IPS DF 6.9 (cell line): ENCODE measurements around the gene FAM234B.

Experiments used
- DNase-seq: peaks from one replicate; pipeline ENCODE4 v3.0.0-alpha.2; 2013; ENCODE audit warnings: low read depth, low spot score
- H3K27ac ChIP-seq: one replicate; pipeline ENCODE4 v1.5.1; 2013; ENCODE audit warnings: low read length, control low read depth
- H3K27me3 ChIP-seq: 2 replicates; pipeline ENCODE4 v1.6.1; 2013; ENCODE audit warnings: mild to moderate bottlenecking, low read length; ENCODE audit not compliant: control insufficient read depth, insufficient read depth
- H3K36me3 ChIP-seq: 2 replicates; pipeline ENCODE4 v1.6.1; 2013; ENCODE audit warnings: low read length; ENCODE audit not compliant: control insufficient read depth, insufficient read depth
- H3K4me1 ChIP-seq: 2 replicates; pipeline ENCODE4 v1.6.1; 2013; ENCODE audit warnings: low read length; ENCODE audit not compliant: control insufficient read depth, insufficient read depth
- H3K4me3 ChIP-seq: 2 replicates; pipeline ENCODE4 v1.5.1; 2013; ENCODE audit warnings: mild to moderate bottlenecking, low read length
- H3K9me3 ChIP-seq: 2 replicates; pipeline ENCODE4 v1.6.1; 2013; ENCODE audit warnings: low read length, inconsistent platforms; ENCODE audit not compliant: control insufficient read depth, insufficient read depth
- WGBS: extraction: QIAGEN DNeasy Blood & Tissue Kit; methylation state at CpG from one replicate; pipeline ENCODE4 v1.1.7; 2013; ENCODE audit warnings: mixed read lengths, missing lambda C conversion rate; ENCODE audit not compliant: insufficient read length, insufficient coverage; 5-methylcytosine and 5-hydroxymethylcytosine counted together

FAM234B gene

DNA sequence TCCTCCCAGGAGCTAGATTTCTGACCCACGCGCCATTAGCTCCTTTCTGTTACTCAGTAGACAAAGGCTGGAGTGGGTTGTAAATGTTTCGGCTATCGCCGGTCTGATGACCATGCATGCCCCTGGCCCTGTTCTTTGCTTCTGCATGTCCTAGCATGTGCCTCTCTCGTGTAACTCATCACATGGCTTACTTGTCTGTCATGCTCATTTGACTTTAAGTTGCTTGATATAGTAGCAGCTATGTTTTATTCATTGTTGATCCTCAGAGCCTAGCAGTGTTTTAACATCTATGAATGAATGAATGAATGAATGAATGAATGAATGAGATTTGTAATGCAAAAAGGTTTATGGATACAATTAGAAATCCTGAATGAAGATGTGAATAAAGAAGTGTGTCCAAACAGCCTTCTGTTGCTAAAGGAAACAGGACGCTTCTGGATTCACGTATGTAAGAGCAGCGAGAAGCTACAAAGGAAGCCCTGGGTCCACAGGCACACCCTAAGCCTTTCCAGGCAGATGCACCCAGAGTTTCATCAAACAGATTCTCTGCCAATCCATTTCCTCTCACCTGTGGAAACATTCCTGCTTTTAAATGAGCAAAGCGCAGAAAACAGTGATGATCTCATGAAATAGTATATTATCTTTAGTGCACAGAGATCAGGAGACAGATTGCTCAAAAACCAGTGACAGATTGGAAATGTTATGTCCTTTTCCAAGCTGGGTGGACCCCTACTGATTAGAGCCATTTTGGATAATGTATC is 55.8 kb downstream of the FAM234B start:
- H3K4me3 ChIP-seq, result no peak overlapping the region
- H3K9me3 ChIP-seq, result no peaks in the 10 kb centered on the region
- no peaks in the 10 kb centered on the region for H3K27me3 ChIP-seq
- no peak for DNase-seq
- peaks cover 6% of the 10 kb centered on the region; the same call in 1 of the 2 replicates for H3K4me1 ChIP-seq
- H3K27ac ChIP-seq, result no peak overlapping the region
- H3K36me3 ChIP-seq, result no peaks in the 10 kb centered on the region
- WGBS, result no CpG with 5 or more reads among the region's 10 CpGs

DNA sequence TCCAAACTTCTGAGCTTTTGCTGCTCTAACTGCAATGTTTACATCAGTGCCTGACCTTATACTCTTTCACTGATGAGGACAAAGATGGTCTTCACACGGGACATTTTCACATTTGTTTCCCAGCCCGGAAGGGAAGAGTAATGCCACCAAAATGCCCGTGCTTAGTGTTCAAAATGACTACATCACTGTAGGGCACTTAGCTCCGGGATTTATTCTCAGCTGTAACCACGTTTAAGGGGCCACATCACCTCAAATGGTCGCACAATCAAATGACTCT is 56.4 kb downstream of the FAM234B start:
- no peak for DNase-seq
- peak overlapping the region; percentile 66; the same call in 1 of the 2 replicates for H3K4me3 ChIP-seq
- no peak overlapping the region for H3K27ac ChIP-seq
- H3K36me3 ChIP-seq, result no peaks in the 10 kb centered on the region
- H3K27me3 ChIP-seq, result no peaks in the 10 kb centered on the region
- H3K9me3 ChIP-seq, result no peaks in the 10 kb centered on the region
- WGBS, result no CpG with 5 or more reads among the region's 6 CpGs
- peaks cover 6% of the 10 kb centered on the region; the same call in 1 of the 2 replicates for H3K4me1 ChIP-seq

DNA sequence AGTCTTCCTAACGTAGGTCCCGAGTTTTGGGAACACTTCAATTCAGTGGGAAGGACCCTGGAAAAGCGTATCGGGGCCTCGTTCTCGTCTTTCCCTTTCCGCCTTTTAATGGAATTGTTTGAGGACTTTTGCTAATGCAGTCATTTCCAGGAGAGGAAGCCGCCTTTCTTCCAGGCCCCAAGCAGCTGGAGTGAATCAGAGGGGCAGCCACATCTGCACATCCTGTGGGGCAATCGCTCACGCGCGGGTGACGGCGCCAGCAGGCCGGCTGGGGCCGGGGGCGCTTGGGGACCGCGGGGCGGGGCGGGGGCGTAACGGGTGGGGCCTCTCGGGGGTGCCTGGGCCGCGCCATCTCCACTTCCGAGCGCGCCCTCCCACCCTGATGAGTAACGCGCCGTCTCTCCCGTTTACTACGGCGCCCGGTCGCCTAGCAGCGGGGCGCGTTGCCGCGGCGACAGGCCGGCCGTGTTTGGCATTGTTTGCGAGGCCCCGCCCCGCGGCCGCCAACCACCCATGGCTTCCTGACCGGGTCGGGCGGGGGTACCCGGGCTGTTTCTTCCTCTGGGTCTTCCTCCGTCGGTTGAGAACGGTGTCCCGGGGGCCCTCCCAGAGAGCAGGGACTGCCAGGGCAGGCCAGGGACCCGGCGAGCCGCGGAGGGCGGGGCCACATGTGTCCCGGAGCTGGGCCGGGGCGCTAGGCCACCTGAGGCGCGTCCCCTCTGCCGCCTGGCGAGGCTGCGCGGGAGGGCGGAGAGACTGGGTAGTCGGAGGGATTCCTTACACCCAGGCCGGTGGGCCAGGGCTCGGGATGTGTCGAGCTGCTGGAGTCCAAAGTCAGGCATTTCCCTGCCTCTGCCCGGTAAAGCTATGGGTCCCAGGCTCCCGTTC is 56.9 kb downstream of the FAM234B start:
- no peaks in the 10 kb centered on the region for H3K36me3 ChIP-seq
- H3K4me1 ChIP-seq, result peaks cover 6% of the 10 kb centered on the region; the same call in 1 of the 2 replicates
- H3K27me3 ChIP-seq, result no peaks in the 10 kb centered on the region
- no peak overlapping the region for H3K27ac ChIP-seq
- DNase-seq, result no peak
- peak overlapping the region; percentile 66; the same call in 1 of the 2 replicates for H3K4me3 ChIP-seq
- no CpG with 5 or more reads among the region's 79 CpGs for WGBS
- H3K9me3 ChIP-seq, result no peaks in the 10 kb centered on the region

DNA sequence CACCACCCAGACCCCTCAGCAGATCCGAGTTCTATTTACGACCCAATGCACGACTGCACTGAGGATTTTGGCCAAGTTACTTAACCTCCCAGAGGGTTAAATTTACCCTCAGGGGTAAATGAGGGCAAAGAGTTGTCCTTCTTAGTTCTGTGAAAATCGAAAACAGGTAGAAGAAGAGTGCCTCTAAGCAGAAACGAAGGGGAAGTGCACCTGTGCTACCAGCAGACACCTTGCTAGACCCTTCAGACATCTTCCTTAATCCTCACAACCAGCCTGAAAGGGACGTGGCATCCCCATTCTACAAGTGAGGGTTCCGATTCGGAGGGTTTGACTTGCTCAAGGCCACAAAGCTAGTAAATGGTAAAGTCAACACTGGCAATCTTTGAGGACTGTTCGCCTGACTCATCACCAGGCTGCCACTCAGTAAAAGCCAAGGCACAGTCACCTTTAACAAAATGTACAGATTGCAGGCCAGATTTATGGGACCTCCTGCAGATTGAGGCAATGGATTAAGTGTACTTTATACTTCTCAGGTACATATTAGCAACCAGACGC is 57.7 kb downstream of the FAM234B start:
- peak overlapping the region; percentile 66; the same call in 1 of the 2 replicates for H3K4me3 ChIP-seq
- no peak overlapping the region for H3K27ac ChIP-seq
- WGBS, result no CpG with 5 or more reads among the region's 10 CpGs
- DNase-seq, result no peak
- H3K9me3 ChIP-seq, result no peaks in the 10 kb centered on the region
- no peaks in the 10 kb centered on the region for H3K27me3 ChIP-seq
- peaks cover 6% of the 10 kb centered on the region; the same call in 1 of the 2 replicates for H3K4me1 ChIP-seq
- no peaks in the 10 kb centered on the region for H3K36me3 ChIP-seq

DNA sequence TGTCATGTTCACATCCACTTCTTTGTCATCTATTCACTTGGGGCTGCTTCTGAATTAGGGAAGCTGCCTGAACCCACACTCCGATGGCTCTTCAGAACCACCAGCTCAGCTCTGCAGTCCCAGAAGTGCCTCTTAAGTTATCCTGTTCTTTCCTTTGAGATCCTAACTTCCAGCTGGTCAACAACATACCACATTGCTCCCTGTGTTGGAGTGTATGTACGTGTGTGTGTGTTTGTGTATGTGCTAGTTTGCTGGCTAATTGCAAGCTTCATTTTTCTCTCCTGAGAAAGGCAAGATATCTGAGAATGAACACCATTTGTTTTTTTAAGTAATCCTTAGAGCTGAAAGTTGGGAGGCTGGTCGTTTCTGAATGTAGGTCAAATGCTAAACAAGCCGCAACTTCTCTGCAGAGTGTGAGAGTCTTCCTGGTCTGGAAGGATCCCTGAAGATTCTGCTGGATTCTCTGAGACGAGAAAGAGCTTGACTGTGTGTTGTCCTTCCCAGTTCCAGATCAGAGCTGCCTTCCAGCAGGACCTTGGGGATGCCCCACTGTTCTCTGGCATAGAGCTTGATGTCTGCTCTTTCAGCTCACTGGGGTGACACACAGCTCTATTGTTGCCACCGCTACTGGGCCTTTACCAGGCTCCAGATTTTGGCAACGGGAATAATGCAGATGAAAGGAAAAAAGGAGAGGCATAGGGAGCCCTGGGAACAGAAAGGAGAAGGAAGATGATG is 58.4 kb downstream of the FAM234B start:
- no peaks in the 10 kb centered on the region for H3K36me3 ChIP-seq
- H3K4me3 ChIP-seq, result no peak overlapping the region
- no peaks in the 10 kb centered on the region for H3K9me3 ChIP-seq
- no peak for DNase-seq
- peaks cover 6% of the 10 kb centered on the region; the same call in 1 of the 2 replicates for H3K4me1 ChIP-seq
- no peaks in the 10 kb centered on the region for H3K27me3 ChIP-seq
- no CpG with 5 or more reads among the region's 7 CpGs for WGBS
- H3K27ac ChIP-seq, result no peak overlapping the region

DNA sequence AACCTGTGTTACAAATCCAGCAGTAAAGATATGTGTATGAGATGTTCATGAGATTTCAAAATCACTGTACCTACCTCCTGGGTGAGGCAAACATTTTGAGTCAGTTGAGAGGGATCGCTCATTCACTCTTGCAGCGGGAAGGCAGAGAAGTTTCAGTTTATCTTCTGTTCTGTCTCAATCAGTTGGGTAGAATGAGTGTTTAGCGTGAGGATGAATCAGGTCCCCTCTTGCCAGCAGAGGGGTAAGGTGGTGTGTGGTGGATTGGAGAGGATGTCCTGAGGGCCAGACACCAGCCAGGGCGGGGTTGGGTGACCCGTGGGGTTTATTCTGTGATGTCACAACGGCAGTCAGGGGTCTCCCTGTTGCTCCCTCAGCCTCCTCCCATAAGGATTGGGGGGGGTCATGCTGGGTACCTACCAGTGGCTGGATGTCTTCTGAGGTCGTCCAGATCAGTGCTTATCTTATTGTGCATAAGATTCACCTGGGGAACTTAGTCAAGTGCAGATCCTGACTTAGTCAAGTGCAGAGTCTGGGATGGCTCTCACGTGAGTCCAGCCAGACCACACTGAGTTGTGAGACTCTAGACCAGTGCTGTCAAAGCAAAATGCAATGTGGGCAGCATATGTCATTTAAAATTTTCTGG is 59.3 kb downstream of the FAM234B start, which contains the start of gene GSG1:
GSG1 (minus strand) TSS at position 277 of the 643 bp plus-strand sequence; CDS start at position 122, 155 bp downstream.
- H3K9me3 ChIP-seq, result no peaks in the 10 kb centered on the region
- no peaks in the 10 kb centered on the region for H3K27me3 ChIP-seq
- no peak within 1 kb of the TSS for H3K4me3 ChIP-seq

DNA sequence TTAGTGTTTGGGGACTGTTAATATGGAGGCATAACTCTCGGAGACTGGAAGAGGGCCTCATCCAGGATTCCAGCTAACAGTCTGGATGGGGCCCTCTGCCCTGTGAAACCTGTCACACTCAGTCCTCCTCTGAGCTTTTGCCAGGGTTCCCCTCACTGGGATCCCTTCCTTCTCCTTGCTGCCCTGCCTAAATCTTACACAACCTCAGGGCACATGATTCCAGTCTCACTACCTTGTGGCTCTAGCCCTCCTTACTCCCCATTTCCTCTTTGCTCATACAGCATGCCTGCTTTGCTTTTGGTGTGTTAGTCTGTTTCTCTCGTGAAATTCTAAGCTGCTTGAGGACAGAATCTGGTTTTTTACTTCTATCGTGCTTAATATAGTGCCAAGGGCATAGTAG is 60.2 kb downstream of the FAM234B start:
- H3K4me3 ChIP-seq, result no peak overlapping the region
- peaks cover 5% of the 10 kb centered on the region; the same call in 1 of the 2 replicates for H3K4me1 ChIP-seq
- H3K27ac ChIP-seq, result no peak overlapping the region
- H3K9me3 ChIP-seq, result no peaks in the 10 kb centered on the region
- DNase-seq, result no peak
- no peaks in the 10 kb centered on the region for H3K27me3 ChIP-seq
- no peaks in the 10 kb centered on the region for H3K36me3 ChIP-seq
- WGBS, result no CpG with 5 or more reads among the region's 3 CpGs

More for the DNA sequence above, 59.3 kb downstream of the FAM234B start, which contains the start of gene GSG1:
- WGBS, result no CpG with 5 or more reads among the region's 8 CpGs
- no peaks in the 10 kb centered on the region for H3K36me3 ChIP-seq
- H3K27ac ChIP-seq, result no peak within 1 kb of the TSS
- peaks cover 5% of the 10 kb centered on the region; the same call in 1 of the 2 replicates for H3K4me1 ChIP-seq
- no peak for DNase-seq

DNA sequence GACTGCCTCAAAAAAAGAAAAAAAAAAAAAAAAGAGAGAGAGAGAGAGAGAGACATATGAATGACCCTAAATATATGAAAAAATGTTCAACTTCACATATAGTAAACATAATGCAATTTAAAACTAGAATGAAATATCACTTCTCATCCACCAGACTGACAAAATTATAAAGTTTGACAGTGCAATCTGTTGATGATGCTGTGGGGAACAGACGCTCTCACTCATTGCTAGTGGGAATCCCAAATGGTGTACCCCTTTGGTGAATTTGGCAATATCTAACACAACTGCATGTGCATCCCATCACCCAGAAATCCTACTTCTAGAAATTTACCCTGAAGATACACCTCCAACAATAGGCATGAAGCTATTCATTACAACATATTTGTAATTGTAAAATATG is 61.6 kb downstream of the FAM234B start:
- Histone ChIP-seq H3K27ac (no peak overlapping the region), H3K4me1 (peaks cover 1% of the 10 kb centered on the region; the same call in 1 of the 2 replicates), H3K36me3 (no peaks in the 10 kb centered on the region), H3K9me3 (no peaks in the 10 kb centered on the region), H3K27me3 (no peaks in the 10 kb centered on the region), H3K4me3 (no peak overlapping the region)
- no CpG with 5 or more reads among the region's 1 CpG for WGBS
- no peak for DNase-seq

DNA sequence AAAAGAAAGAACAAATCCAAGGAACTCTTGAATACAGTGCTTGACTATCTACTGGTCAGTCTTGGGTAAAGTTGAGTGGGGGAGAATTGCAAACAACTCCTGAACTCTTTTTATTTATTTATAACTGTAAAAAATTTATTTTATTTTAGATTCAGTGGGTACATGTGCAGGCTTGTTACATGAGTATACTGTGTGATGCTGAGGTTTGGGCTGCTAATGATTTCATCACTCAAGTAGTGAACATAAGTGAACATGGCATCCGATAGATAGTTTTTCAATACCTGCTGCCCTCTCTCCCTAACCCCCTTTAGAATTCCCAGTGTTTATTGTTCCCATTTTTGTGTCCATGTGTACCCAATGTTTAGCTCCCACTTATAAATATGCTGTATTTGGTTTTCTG is 62.5 kb downstream of the FAM234B start:
- WGBS, result no CpG with 5 or more reads among the region's 1 CpG
- DNase-seq, result no peak
- Histone ChIP-seq H3K4me1 (peaks cover 1% of the 10 kb centered on the region; the same call in 1 of the 2 replicates), H3K4me3 (no peak overlapping the region), H3K9me3 (no peaks in the 10 kb centered on the region), H3K36me3 (no peaks in the 10 kb centered on the region), H3K27ac (no peak overlapping the region), H3K27me3 (no peaks in the 10 kb centered on the region)
